Stimulated activated CD8-positive, alpha-beta memory T cell treated with anti-CD3 and anti-CD28 coated beads, Interleukin-7, amount 100 ng/mL, for 48 hours (primary cell): Measurements from ENCODE around the gene PPIP5K1.

ENCODE experiments used
- DNase-seq, 2 donors: peaks; one replicate each; pipeline ENCODE4 v3.0.0-alpha.2; 2020; ENCODE audit warnings: low read depth in 1 of 2; ENCODE audit errors: extremely low read depth in 1 of 2

PPIP5K1 gene

DNA sequence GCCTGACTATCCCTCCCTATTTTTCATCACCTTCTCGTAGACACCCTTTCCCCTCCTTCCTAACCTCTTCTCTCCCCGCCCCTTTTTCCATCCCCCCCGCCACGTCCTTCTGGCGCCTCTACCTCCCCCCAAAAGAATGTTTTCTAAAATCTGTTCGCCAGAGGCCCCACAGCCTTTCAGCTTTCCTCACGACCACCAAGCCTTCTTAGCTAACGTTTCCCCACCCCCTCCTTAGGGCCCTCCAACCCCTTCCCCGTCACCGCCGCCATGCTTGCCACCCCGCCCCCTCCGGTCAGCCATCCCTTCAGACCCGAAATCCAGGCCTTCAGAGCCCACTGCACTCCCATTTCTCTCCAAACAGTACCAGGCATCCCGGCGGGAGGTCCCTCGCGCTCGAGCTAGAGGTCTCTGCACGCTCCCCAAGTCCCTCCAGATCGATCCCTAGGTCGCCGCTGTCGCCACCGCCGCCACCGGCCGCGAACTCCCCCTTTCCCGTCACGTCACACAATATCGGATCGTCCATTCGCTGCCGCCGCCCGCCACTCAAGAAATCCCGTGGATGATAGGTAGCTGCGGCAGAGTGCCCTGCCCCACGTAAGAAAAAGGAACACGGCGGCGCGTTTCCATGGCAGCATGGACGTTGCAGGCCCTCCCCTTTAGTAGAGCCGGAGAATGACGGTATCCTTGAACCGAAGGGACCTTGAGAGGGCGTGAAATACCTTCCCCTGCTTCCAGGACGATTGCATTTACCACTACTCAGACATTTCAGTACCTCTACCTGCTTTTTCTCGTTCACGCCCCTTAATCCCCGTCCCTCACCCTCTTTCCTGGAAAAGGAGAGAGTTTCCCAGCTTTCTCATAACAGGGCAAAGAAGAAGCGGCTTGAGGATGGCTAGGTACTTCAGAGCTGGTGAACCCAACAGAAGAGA is 97.1 kb downstream of the PPIP5K1 start, which contains the start of gene TP53BP1:
Gene TP53BP1, minus strand, starts transcription at position 484 of the 929 bp plus-strand sequence. Its CDS starts 113 bp downstream, at position 371.
- DNase-seq: peak; percentile 79 to 97

DNA sequence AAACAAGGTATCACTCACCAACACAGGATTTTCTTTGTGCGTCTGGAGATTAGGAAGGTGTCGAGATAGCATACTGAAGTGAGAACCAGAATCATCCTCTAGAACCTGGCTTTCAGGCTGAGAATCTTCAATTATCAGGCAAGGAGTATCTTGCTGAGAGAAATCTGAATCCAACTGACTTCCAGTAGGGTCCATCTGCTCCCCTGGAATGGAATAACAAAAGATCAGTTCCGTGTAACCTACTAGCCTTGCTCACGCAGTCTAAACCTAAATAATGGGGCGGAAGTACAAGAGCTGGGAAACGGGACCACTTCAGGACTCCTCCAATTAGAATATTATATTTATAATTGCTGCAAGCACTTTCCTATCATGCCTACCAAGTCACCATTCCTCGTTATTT is 97.7 kb downstream of the PPIP5K1 start:
- DNase-seq: no peak

DNA sequence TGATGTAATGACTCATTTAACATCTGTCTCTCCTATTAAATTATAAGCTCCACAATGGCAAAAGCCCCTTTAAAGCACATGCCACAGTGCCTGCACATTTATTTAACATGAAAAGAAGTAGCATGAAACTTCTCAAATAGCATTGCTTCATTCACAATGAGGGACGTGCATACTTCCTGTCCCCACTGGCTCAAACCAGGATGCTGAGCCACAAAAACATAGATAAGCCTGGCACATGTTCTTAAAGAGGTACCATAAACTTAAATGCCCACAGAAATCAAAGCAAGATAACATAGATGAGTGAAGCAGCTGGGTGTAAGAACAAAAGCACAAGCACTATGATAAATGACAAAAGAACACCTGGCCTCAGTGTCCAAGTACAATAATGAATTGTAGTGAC is 100.8 kb downstream of the PPIP5K1 start:
- DNase-seq: no peak

- no peak for DNase-seq
Observed at GRCh38 chr15:43488790-43489189, 101.2 kb downstream of the PPIP5K1 start.

DNA sequence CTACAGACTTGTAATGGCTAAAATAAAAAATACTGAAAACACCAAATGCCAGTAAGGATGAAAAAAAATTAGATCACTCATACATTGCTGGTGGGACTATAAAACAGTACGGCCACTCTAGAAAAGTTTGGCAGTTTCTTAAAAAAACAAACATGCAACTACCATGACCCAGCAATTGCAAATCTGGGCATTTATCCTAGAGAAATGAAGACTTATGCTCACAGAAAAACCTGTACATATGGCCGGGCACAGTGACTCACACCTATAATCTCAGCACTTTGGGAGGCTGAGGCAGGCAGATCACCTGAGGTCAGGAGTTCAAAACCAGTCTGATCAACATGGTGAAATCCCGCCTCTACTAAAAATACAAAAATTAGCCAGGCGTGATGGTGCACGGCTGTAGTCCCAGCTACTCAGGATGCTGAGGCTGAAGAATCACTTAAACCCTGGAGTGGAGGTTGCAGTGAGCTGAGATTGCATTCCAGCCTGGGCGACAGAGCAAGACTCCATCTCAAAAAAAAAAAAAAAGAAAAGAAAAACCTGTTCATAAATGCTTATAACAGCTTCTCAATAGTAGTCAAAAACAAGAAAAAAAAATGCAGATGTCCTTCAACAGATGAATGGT is 102.6 kb downstream of the PPIP5K1 start:
- DNase-seq: no peak

DNA sequence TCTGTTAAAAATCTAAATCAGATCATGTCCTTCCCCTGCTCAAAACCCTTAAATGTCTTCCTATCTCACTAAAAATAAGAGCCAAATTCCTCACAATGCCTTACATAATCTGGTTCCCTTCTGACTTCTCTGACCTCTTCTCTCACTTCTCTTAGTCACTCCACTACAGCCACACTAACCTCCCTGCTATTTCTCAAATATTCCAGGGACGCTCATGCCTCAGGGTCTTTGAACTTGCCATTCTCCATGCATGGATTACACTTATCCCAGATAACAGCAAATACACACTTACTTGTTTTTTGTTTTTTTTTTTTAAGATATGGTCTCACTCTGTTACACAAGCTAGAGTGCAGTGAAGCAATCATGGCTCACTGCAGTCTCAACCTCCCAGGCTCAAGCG is 105.6 kb downstream of the PPIP5K1 start:
- DNase-seq: no peak
